ENCODE measurements around the gene NFIB. TPM values are rescaled to one million over a fixed set of nuclear protein-coding genes. Genes with fewer than 3 reads are reported as not detected.

Gene NFIB
- total and polyA plus RNA-seq, 2 experiments from 2014 or later, result 5.7 to 13.9 TPM

DNA sequence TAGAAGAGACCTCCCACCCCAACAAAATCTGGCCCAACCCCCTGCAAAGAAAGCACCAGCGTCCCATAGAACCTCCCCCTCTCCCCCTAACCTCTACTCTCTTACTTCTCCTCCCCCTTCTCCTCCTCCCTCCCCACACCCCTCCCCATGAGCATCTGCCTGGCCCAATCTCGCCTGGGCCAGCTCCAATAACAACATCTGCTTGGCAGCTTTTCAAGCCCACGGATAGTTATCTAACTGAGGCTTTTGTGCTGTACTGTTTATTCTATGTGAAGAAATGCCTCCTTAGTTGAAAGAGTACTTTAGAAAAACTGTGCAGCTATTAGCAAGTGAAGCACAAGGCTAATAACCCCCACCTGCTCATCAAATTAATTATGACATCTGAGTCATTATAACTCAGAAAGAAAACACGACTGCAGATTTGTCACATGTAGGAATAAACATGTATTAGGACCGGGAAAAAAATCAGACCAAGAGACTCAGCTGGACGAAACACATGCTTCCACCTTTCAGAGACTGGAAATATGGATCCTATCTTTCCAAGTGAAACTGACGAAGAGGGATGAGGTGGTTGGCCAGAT lies 42.8 kb downstream of the NFIB start:
- TF ChIP-seq, protein P1, sequence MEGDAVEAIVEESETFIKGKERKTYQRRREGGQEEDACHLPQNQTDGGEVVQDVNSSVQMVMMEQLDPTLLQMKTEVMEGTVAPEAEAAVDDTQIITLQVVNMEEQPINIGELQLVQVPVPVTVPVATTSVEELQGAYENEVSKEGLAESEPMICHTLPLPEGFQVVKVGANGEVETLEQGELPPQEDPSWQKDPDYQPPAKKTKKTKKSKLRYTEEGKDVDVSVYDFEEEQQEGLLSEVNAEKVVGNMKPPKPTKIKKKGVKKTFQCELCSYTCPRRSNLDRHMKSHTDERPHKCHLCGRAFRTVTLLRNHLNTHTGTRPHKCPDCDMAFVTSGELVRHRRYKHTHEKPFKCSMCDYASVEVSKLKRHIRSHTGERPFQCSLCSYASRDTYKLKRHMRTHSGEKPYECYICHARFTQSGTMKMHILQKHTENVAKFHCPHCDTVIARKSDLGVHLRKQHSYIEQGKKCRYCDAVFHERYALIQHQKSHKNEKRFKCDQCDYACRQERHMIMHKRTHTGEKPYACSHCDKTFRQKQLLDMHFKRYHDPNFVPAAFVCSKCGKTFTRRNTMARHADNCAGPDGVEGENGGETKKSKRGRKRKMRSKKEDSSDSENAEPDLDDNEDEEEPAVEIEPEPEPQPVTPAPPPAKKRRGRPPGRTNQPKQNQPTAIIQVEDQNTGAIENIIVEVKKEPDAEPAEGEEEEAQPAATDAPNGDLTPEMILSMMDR (IDR thresholded peaks at IDR 0.05; ENCODE audit: low read depth, low read length), result no peak
- no peak overlapping the region for H3K4me3 ChIP-seq
- peak; percentile 8 to 90 for DNase-seq (ENCODE audit: low read depth in 1 of 2, low spot score in 1 of 2)

DNA sequence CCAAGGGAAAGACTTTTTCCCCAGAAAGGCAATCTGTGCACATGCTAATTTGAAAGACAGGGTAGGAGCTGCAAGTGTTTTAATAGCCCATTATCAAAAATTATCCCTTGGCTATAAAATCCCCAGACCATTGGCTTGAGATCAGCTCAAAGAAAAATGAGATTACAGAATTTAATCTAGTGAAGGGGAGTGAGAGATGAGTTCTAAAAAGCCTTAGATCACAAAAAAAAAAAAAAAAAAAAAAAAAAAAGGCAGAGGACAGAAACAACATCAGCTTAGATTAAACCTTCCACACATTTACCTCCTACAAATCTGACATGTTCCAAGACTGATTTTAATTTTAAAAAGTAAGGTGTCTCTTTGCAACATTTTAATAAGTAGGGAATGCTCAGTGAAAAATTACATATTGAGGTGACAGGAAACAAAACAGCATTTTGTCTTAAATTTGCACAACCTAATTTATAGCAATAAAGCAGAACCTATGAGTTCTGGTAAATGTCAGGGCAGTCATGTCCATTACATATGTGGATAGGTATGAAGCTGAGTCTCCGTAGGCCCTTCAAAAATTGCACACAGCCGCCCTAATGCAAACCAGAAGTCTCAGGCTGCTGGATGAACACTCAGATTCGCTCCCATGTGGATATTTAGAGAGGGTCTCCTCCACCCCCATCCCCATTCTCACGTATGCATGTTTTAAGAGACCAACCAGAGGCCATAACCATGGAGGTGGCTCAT lies 43.4 kb downstream of the NFIB start:
- peak; percentile 20 to 60 for DNase-seq (ENCODE audit: low read depth in 1 of 2, low spot score in 1 of 2)
- H3K36me3 ChIP-seq, result no peaks in the 10 kb centered on the region
- H3K4me1 ChIP-seq (ENCODE audit: low read depth), result peaks cover 34% of the 10 kb centered on the region
- H3K27me3 ChIP-seq, result no peaks in the 10 kb centered on the region
- no peak overlapping the region for H3K4me3 ChIP-seq
- TF ChIP-seq, protein P1 (IDR thresholded peaks at IDR 0.05; ENCODE audit: low read depth, low read length), result no peak
- H3K9me3 ChIP-seq (ENCODE audit: low read depth), result no peaks in the 10 kb centered on the region
- peak overlapping the region; percentile 9 for H3K27ac ChIP-seq

More for the DNA sequence above, 42.8 kb downstream of the NFIB start:
- H3K36me3 ChIP-seq, result no peaks in the 10 kb centered on the region
- H3K27ac ChIP-seq, result peak overlapping the region; percentile 9
- no peaks in the 10 kb centered on the region for H3K27me3 ChIP-seq
- H3K4me1 ChIP-seq (ENCODE audit: low read depth), result peaks cover 34% of the 10 kb centered on the region
- no peaks in the 10 kb centered on the region for H3K9me3 ChIP-seq (ENCODE audit: low read depth)

DNA sequence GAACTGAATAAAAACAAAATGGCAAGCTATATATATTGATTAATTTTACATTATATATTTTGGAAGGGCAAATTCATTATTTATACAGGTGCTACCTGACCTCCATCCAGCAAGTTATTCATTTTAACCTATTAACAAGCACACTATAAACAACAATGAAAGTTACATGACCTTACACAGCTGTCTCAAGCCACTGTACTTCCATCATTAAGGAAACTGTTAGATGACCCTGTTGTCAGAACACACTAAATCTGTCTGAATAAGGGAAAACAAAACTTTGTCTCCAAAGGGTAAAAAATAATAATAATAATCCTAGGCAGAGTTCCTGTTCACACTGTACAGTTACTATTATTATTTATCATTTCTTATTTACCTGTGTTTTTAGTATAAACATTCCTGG lies 44.0 kb downstream of the NFIB start:
- Histone ChIP-seq H3K27ac (no peak overlapping the region), H3K4me3 (no peak overlapping the region), H3K27me3 (no peaks in the 10 kb centered on the region), H3K36me3 (no peaks in the 10 kb centered on the region), H3K9me3 (ENCODE audit: low read depth) (no peaks in the 10 kb centered on the region), H3K4me1 (ENCODE audit: low read depth) (peaks cover 29% of the 10 kb centered on the region)
- DNase-seq (ENCODE audit: low read depth in 1 of 2, low spot score in 1 of 2), result no peak
- TF ChIP-seq, protein P1 (IDR thresholded peaks at IDR 0.05; ENCODE audit: low read depth, low read length), result no peak

DNA sequence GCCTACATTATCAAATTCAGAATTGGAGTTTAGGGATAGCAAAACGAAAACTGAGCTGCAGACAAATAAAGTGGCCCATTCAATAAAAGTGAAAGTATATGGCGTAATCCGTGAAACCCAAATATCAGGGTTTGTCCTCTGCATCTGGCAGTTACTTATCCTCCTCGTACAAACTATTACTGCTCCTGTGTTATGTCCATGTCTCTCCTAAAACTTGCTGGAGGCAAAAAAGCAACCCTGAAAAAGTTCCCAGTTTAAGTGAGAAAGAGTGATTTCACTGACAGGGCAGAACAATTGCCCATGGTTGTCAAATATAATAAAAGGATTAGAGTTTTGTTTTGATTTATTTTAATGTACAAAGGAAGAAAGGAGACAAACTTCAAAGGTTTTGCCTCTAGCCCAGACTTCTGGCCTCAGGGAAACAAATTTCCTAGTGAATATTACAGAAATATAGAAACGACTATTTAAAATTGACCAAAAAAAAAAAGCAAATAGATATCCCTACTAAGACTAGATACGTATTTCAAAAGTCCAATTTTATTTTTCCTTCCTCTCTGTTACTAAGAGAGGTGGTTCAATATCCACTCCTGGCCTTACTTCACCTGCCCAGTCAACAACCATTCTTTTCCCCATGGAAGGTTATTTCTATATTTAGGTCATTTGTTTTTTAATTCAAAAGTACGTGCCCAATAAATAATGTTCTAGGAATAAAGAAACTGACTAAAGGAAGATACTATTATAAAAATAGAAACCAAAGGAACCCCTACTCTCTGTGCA lies 50.0 kb downstream of the NFIB start:
- Histone ChIP-seq H3K27ac (no peak overlapping the region), H3K9me3 (ENCODE audit: low read depth) (no peaks in the 10 kb centered on the region), H3K4me3 (no peak overlapping the region), H3K36me3 (no peaks in the 10 kb centered on the region), H3K4me1 (ENCODE audit: low read depth) (no peaks in the 10 kb centered on the region), H3K27me3 (no peaks in the 10 kb centered on the region)
- TF ChIP-seq, protein P1 (IDR thresholded peaks at IDR 0.05; ENCODE audit: low read depth, low read length), result no peak
- no peak for DNase-seq (ENCODE audit: low read depth in 1 of 2, low spot score in 1 of 2)

DNA sequence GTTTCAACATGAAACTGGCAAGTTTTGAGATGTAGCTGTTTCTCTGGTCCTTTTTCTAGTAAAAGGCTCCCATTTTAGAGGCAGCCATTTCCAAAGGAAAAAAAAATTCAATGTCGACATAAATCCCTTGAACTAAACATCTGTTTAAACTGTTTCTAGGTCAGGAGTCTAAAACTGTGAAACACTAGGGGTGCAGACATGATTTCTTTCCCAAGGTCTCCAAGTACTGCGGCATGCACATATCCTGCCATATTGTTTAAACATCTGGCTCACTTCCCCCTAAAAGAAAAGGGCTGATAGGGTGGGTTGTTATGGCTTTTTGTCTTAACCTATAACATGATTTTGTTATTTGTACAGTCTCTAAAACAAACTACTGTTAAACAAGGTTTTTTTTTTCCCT lies 51.1 kb downstream of the NFIB start:
- TF ChIP-seq, protein P1 (IDR thresholded peaks at IDR 0.05; ENCODE audit: low read depth, low read length), result no peak
- no peaks in the 10 kb centered on the region for H3K4me1 ChIP-seq (ENCODE audit: low read depth)
- no peaks in the 10 kb centered on the region for H3K9me3 ChIP-seq (ENCODE audit: low read depth)
- no peak overlapping the region for H3K27ac ChIP-seq
- no peak for DNase-seq (ENCODE audit: low read depth in 1 of 2, low spot score in 1 of 2)
- H3K27me3 ChIP-seq, result no peaks in the 10 kb centered on the region
- H3K36me3 ChIP-seq, result no peaks in the 10 kb centered on the region
- no peak overlapping the region for H3K4me3 ChIP-seq

Measured in cardiac muscle cell (in vitro differentiated cells and primary cell).